Skeletal muscle tissue (tissue), 5 donors: Measurements from ENCODE around the gene SOD1. TPM values are rescaled to one million over a fixed set of nuclear protein-coding genes. Genes with fewer than 3 reads are reported as not detected.

Source experiments
- H3K27ac ChIP-seq: one replicate; pipeline ENCODE4 v1.7.0; 2013; ENCODE audit warnings: mild to moderate bottlenecking, low read depth, low read length, inconsistent platforms
- H3K27me3 ChIP-seq, 3 donors: one replicate each; pipeline ENCODE4 v1.7.0; 2013; ENCODE audit warnings: low read length in 3 of 3; ENCODE audit not compliant: control insufficient read depth in 3 of 3, insufficient read depth in 3 of 3
- H3K36me3 ChIP-seq, 3 donors: one replicate each; pipeline ENCODE4 v1.7.0; 2013; ENCODE audit warnings: low read length in 3 of 3; ENCODE audit not compliant: control insufficient read depth in 3 of 3, insufficient read depth in 3 of 3
- H3K4me1 ChIP-seq, 3 donors: one replicate each; pipeline ENCODE4 v1.7.0; 2013; ENCODE audit warnings: low read length in 3 of 3, mild to moderate bottlenecking in 3 of 3; ENCODE audit not compliant: control insufficient read depth in 3 of 3, insufficient read depth in 3 of 3
- H3K4me3 ChIP-seq, 3 donors: one replicate each; pipeline ENCODE4 v1.7.0; 2013; ENCODE audit warnings: low read length in 3 of 3
- H3K9ac ChIP-seq, 3 donors: one replicate each; pipeline ENCODE4 v1.7.0; 2013; ENCODE audit warnings: low read length in 3 of 3, mild to moderate bottlenecking in 3 of 3, moderate library complexity in 2 of 3, low read depth in 1 of 3
- H3K9me3 ChIP-seq, 3 donors: one replicate each; pipeline ENCODE4 v1.7.0; 2013; ENCODE audit warnings: low read length in 3 of 3; ENCODE audit not compliant: control insufficient read depth in 3 of 3
- small RNA-seq: library from RNA; depleted of rRNA; stranded (forward); fragments of <200 nt; gene quantifications from one replicate; pipeline ENCODE3, GENCODE V24; 2014
- total RNA-seq: library from RNA; depleted of rRNA; stranded (reverse); fragments of >200 nt; gene quantifications from one replicate; pipeline ENCODE4 v1.2.3, GENCODE V29; 2014
- donor health status: Osteomylitis.

The SOD1 gene
- total RNA-seq, 1 donor from 2014 or later: 89.8 TPM

GRCh38 chr21:31713115-31713514 is 53.6 kb downstream of the SOD1 start:
- Histone ChIP-seq H3K9me3 (no peaks in the 10 kb centered on the region), H3K9ac (no peak overlapping the region), H3K36me3 (no peaks in the 10 kb centered on the region), H3K27me3 (no peaks in the 10 kb centered on the region), H3K4me3 (no peak overlapping the region), H3K27ac (no peak overlapping the region), H3K4me1 (peaks cover 5 to 19% (median 7%) of the 10 kb centered on the region in 3 donors)

GRCh38 chr21:31713973-31714740 is 54.7 kb downstream of the SOD1 start:
- no peaks in the 10 kb centered on the region for H3K27me3 ChIP-seq
- H3K9me3 ChIP-seq: no peaks in the 10 kb centered on the region
- peaks cover 0 to 19% (median 7%) of the 10 kb centered on the region in 3 donors for H3K4me1 ChIP-seq
- no peak overlapping the region for H3K4me3 ChIP-seq
- no peak overlapping the region for H3K27ac ChIP-seq
- H3K36me3 ChIP-seq: no peaks in the 10 kb centered on the region
- no peak overlapping the region for H3K9ac ChIP-seq

GRCh38 chr21:31714741-31715365 is 55.4 kb downstream of the SOD1 start:
- Histone ChIP-seq H3K27ac (no peak overlapping the region), H3K4me1 (peaks cover 0 to 19% (median 7%) of the 10 kb centered on the region in 3 donors), H3K9me3 (no peaks in the 10 kb centered on the region), H3K4me3 (no peak overlapping the region), H3K27me3 (no peaks in the 10 kb centered on the region), H3K9ac (no peak overlapping the region), H3K36me3 (no peaks in the 10 kb centered on the region)

DNA sequence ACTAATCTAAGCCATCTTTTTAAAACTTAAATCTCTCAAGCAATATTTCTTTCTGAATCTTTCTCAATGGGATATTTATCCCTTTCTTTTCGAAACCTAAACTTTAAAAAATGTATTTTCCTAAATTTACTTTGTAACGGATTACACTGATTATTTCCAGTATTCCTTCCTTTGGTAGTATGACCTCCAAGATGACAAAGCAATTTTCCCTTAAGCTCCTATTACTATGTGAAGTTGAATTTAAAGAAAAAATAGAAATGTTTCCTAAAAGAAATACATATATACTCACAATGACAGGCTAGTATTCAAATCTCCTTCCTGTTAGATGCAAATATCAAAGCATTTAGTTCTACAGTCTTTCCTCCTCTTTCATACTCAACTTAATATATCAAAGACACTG is 56.6 kb downstream of the SOD1 start:
- H3K9me3 ChIP-seq: no peaks in the 10 kb centered on the region
- no peaks in the 10 kb centered on the region for H3K27me3 ChIP-seq
- no peaks in the 10 kb centered on the region for H3K36me3 ChIP-seq
- H3K4me3 ChIP-seq: no peak overlapping the region
- H3K9ac ChIP-seq: no peak overlapping the region
- no peak overlapping the region for H3K27ac ChIP-seq
- peaks cover 0 to 10% (median 5%) of the 10 kb centered on the region in 3 donors for H3K4me1 ChIP-seq

Small RNA genes lying within 50 kb of the gene (small RNA-seq; reads per million reads assigned to genes)
- not detected for gene RF01241

Other genes with a start within 250 kb of the SOD1 start
- gene SCAF4, start 72.4 kb downstream of the SOD1 start, total RNA-seq: 8.4 TPM
- 3.1 TPM for gene HUNK, start 213.3 kb downstream of the SOD1 start, total RNA-seq